IMR-90 (cell line): ENCODE data around the gene ZNF74.

Experiments used
- BHLHE40 ChIP-seq: fragments of 150-350 bp; IDR thresholded peaks from 2 replicates; pipeline ENCODE4 v1.6.1; 2016; ENCODE audit warnings: mild to moderate bottlenecking, low read depth, low read length
- MXI1 ChIP-seq: IDR thresholded peaks from 2 replicates; pipeline ENCODE4 v1.6.1; 2012; ENCODE audit warnings: low read depth, mild to moderate bottlenecking, low read length, moderate library complexity, borderline replicate concordance
- POLR2A ChIP-seq: IDR thresholded peaks from 2 replicates; pipeline ENCODE4 v1.6.1; 2012; ENCODE audit warnings: mild to moderate bottlenecking, low read depth, low read length
- RFX5 ChIP-seq: IDR thresholded peaks from 2 replicates; pipeline ENCODE4 v1.8.0; 2012; ENCODE audit warnings: low read depth, mild to moderate bottlenecking, low read length, moderate library complexity
- SMC3 ChIP-seq: fragments of 150-350 bp; IDR thresholded peaks from 2 replicates; pipeline ENCODE4 v1.6.1; 2016; ENCODE audit warnings: low read depth, mild to moderate bottlenecking, antibody characterized with exemption, low read length, moderate library complexity
- TF ChIP-seq, protein P1 (sequence below): conservative IDR thresholded peaks from 2 replicates; pipeline ENCODE4 v1.5.1; 2012; ENCODE audit warnings: mild to moderate bottlenecking, low read depth, low read length, improper control_type of control experiment
- TF ChIP-seq, protein P2 (sequence below): fragments of 150-350 bp; IDR thresholded peaks from 2 replicates; pipeline ENCODE4 v1.6.1; 2016; ENCODE audit warnings: low read depth, mild to moderate bottlenecking, low read length, moderate library complexity, borderline replicate concordance
- TF ChIP-seq, protein P3 (sequence below): fragments of 150-350 bp; IDR thresholded peaks from 2 replicates; pipeline ENCODE4 v1.6.1; 2017; ENCODE audit warnings: mild to moderate bottlenecking, antibody characterized with exemption, low read length, low read depth

DNA sequence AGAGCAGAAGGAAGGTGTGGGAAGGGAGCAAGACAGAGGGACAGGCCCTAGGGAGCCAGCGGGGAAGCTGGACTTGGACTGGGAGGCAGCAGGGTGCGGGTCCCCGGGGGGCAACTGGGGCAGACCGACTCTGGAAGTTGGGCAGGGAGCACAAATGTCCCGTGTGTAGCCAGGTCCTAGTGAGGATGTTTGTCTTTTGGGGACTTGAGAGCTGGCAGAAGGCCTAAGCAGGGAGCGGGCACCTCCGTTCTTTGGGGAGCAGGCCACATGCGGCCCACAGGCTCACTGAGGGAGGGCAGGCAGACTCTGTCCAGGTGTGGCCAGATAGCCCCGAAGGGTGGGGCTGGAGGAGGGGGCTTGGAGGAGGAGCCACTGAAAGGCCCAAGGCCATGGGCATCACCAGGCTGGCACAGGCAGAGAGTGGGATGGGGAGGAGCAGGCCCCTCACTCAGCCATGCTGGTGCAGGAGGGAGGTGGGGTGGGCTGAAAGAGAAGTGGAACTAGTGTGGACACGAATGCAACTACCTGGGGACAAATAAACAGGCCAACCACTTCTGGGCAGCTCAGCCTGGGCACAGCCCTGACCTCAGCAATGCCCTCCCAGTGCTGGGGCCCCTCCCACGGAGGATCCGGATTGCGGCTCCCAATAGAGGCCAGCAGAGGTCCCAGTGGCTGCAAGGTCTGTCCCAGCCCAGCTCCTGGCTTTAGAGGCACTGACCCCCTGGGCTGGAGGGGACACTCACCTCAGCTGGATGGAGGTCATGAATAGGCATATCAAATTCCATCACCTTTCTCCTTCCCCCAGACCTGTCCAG is 44.9 kb downstream of the ZNF74 start:
- TF ChIP-seq, protein P1, sequence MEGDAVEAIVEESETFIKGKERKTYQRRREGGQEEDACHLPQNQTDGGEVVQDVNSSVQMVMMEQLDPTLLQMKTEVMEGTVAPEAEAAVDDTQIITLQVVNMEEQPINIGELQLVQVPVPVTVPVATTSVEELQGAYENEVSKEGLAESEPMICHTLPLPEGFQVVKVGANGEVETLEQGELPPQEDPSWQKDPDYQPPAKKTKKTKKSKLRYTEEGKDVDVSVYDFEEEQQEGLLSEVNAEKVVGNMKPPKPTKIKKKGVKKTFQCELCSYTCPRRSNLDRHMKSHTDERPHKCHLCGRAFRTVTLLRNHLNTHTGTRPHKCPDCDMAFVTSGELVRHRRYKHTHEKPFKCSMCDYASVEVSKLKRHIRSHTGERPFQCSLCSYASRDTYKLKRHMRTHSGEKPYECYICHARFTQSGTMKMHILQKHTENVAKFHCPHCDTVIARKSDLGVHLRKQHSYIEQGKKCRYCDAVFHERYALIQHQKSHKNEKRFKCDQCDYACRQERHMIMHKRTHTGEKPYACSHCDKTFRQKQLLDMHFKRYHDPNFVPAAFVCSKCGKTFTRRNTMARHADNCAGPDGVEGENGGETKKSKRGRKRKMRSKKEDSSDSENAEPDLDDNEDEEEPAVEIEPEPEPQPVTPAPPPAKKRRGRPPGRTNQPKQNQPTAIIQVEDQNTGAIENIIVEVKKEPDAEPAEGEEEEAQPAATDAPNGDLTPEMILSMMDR = peak; percentile 37
- no peak for TF ChIP-seq MXI1
- TF ChIP-seq, protein P2, sequence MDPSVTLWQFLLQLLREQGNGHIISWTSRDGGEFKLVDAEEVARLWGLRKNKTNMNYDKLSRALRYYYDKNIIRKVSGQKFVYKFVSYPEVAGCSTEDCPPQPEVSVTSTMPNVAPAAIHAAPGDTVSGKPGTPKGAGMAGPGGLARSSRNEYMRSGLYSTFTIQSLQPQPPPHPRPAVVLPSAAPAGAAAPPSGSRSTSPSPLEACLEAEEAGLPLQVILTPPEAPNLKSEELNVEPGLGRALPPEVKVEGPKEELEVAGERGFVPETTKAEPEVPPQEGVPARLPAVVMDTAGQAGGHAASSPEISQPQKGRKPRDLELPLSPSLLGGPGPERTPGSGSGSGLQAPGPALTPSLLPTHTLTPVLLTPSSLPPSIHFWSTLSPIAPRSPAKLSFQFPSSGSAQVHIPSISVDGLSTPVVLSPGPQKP = no peak
- TF ChIP-seq POLR2A = no peak
- TF ChIP-seq, protein P3, sequence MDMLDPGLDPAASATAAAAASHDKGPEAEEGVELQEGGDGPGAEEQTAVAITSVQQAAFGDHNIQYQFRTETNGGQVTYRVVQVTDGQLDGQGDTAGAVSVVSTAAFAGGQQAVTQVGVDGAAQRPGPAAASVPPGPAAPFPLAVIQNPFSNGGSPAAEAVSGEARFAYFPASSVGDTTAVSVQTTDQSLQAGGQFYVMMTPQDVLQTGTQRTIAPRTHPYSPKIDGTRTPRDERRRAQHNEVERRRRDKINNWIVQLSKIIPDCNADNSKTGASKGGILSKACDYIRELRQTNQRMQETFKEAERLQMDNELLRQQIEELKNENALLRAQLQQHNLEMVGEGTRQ = no peak
- TF ChIP-seq SMC3 = peak; percentile 32; the same call in 1 of the 2 replicates
- TF ChIP-seq BHLHE40 = no peak
- no peak for TF ChIP-seq RFX5
